H1 (cell line): ENCODE measurements around the gene RIPOR3. TPM values are rescaled to one million over a fixed set of nuclear protein-coding genes. Genes with fewer than 3 reads are reported as not detected.

Source experiments
- CTCF ChIA-PET: fragments of 300-600 bp; sonication (Branson Sonifier 250); formaldehyde crosslinking; loops from one replicate; lab custom pipeline; 2021; ENCODE audit not compliant: partially characterized antibody; lab: Charles Lee
- POLR2A ChIA-PET: fragments of 300-600 bp; sonication (Branson Sonifier 250); formaldehyde crosslinking; loops from one replicate; lab custom pipeline; 2021; ENCODE audit warnings: inconsistent platforms; ENCODE audit not compliant: partially characterized antibody; lab: Charles Lee
- DNase-seq, 2 experiments: peaks; one replicate each; pipeline versions ENCODE4 v3.0.0 to v3.0.0-alpha.2; 2010 to 2022; ENCODE audit warnings: low spot score in 2 of 2, low read depth in 1 of 2, mixed read lengths in 1 of 2
- FAIRE-seq: peaks from 2 replicates; lab custom pipeline; 2011; peaks lifted over from hg19 to GRCh38; lab: Jason Lieb, UNC
- H2AFZ ChIP-seq: 2 replicates; pipeline ENCODE4 v1.8.1; 2012; ENCODE audit warnings: low read length, inconsistent platforms
- H2AK5ac ChIP-seq: 2 replicates; pipeline ENCODE4 v1.6.1; 2013; ENCODE audit warnings: low read depth, low read length
- H2BK120ac ChIP-seq: replicated peaks from 2 replicates; pipeline ENCODE3; 2013; ENCODE audit warnings: low read depth, low read length, inconsistent platforms
- H2BK12ac ChIP-seq: 2 replicates; pipeline ENCODE4 v1.6.1; 2013; ENCODE audit warnings: low read depth, low read length
- H2BK15ac ChIP-seq: 2 replicates; pipeline ENCODE4 v1.6.1; 2013; ENCODE audit warnings: low read length
- H2BK20ac ChIP-seq: 2 replicates; pipeline ENCODE4 v1.6.1; 2013; ENCODE audit warnings: low read length
- H2BK5ac ChIP-seq: 2 replicates; pipeline ENCODE4 v1.6.1; 2013; ENCODE audit warnings: low read depth, low read length
- H3K14ac ChIP-seq: 2 replicates; pipeline ENCODE4 v1.6.1; 2013; ENCODE audit warnings: inconsistent platforms; ENCODE audit not compliant: insufficient read length
- H3K18ac ChIP-seq: 2 replicates; pipeline ENCODE4 v1.6.1; 2013; ENCODE audit warnings: low read length; ENCODE audit errors: extremely low read depth
- H3K23ac ChIP-seq: 2 replicates; pipeline ENCODE4 v1.6.1; 2013; ENCODE audit warnings: inconsistent platforms; ENCODE audit not compliant: insufficient read length
- H3K23me2 ChIP-seq: 2 replicates; pipeline ENCODE4 v1.6.1; 2013; ENCODE audit warnings: low read depth, low read length
- H3K27ac ChIP-seq: 2 replicates; pipeline ENCODE4 v1.6.1; 2011; ENCODE audit warnings: low read depth, low read length, inconsistent platforms
- H3K27me3 ChIP-seq, 4 experiments: replicated peaks in 1 of 4; 1 replicate in 1 of 4; 2 replicates in 3 of 4; pipeline versions ENCODE4 v1.6.1 to v1.8.1; 2011 to 2013; ENCODE audit warnings: low read length in 3 of 4, mild to moderate bottlenecking in 3 of 4, inconsistent platforms in 2 of 4, mixed read lengths in 2 of 4, moderate library complexity in 1 of 4; ENCODE audit not compliant: control insufficient read depth in 3 of 4, insufficient read depth in 3 of 4; ENCODE audit errors: extremely low read depth in 1 of 4
- H3K36me3 ChIP-seq, 4 experiments: 2 replicates each; pipeline versions ENCODE4 v1.6.1 to v1.8.1; 2011 to 2013; ENCODE audit warnings: mild to moderate bottlenecking in 4 of 4, low read length in 3 of 4, moderate library complexity in 2 of 4, control low read depth in 1 of 4, inconsistent platforms in 1 of 4; ENCODE audit not compliant: insufficient read depth in 4 of 4, control insufficient read depth in 2 of 4
- H3K4ac ChIP-seq: replicated peaks from 2 replicates; pipeline ENCODE3; 2013; ENCODE audit warnings: low read length, low read depth, mixed read lengths, inconsistent platforms; ENCODE audit not compliant: insufficient read length
- H3K4me1 ChIP-seq, 4 experiments: replicated peaks in 1 of 4; 1 replicate in 1 of 4; 2 replicates in 3 of 4; pipeline versions ENCODE4 v1.6.1 to v1.8.1; 2011 to 2013; ENCODE audit warnings: low read length in 3 of 4, inconsistent platforms in 2 of 4, mixed read lengths in 1 of 4; ENCODE audit not compliant: insufficient read depth in 4 of 4, control insufficient read depth in 3 of 4
- H3K4me2 ChIP-seq, 2 experiments: 2 replicates each; pipeline versions ENCODE4 v1.6.1 to v1.8.1; 2011 to 2013; ENCODE audit warnings: low read depth in 2 of 2, low read length in 2 of 2, control low read depth in 1 of 2, inconsistent platforms in 1 of 2, mild to moderate bottlenecking in 1 of 2; ENCODE audit not compliant: insufficient read depth in 1 of 2
- H3K4me3 ChIP-seq, 4 experiments: fragments of 200-600, 300-600 bp in 1 of 4; sonication (generic), shearing (Covaris generic), sonication (Bioruptor Twin) in 1 of 4; 2 replicates each; pipeline versions ENCODE4 v1.5.1 to v1.8.1; 2011 to 2016; ENCODE audit warnings: low read length in 4 of 4, low read depth in 3 of 4, control low read depth in 2 of 4, inconsistent platforms in 2 of 4, mild to moderate bottlenecking in 2 of 4, mixed read lengths in 1 of 4, moderate library complexity in 1 of 4; ENCODE audit not compliant: insufficient read depth in 2 of 4; ENCODE audit errors: extremely low read depth in 1 of 4
- H3K56ac ChIP-seq: replicated peaks from 2 replicates; pipeline ENCODE3; 2013; ENCODE audit warnings: low read depth, mild to moderate bottlenecking, mixed read lengths, low read length, inconsistent platforms; ENCODE audit not compliant: insufficient read length
- H3K79me1 ChIP-seq: 2 replicates; pipeline ENCODE4 v1.6.1; 2013; ENCODE audit warnings: low read depth, low read length, control low read depth
- H3K79me2 ChIP-seq, 2 experiments: 2 replicates each; pipeline versions ENCODE4 v1.6.1 to v1.8.1; 2012 to 2013; ENCODE audit warnings: low read length in 2 of 2, mild to moderate bottlenecking in 2 of 2, inconsistent platforms in 1 of 2; ENCODE audit not compliant: insufficient read depth in 2 of 2, control insufficient read depth in 1 of 2
- H3K9ac ChIP-seq, 4 experiments: replicated peaks in 1 of 4; 1 replicate in 1 of 4; 2 replicates in 3 of 4; pipeline versions ENCODE4 v1.6.1 to v1.8.1; 2011 to 2013; ENCODE audit warnings: low read depth in 3 of 4, low read length in 3 of 4, control low read depth in 2 of 4, mild to moderate bottlenecking in 2 of 4, moderate library complexity in 2 of 4, inconsistent platforms in 1 of 4; ENCODE audit errors: extremely low read depth in 1 of 4
- H3K9me3 ChIP-seq, 2 experiments: 2 replicates each; pipeline versions ENCODE4 v1.6.1 to v1.8.1; 2012 to 2013; ENCODE audit warnings: mild to moderate bottlenecking in 2 of 2, moderate library complexity in 2 of 2, control low read depth in 1 of 2, inconsistent platforms in 1 of 2, low read depth in 1 of 2, low read length in 1 of 2, mixed read lengths in 1 of 2; ENCODE audit not compliant: insufficient read depth in 2 of 2
- H4K20me1 ChIP-seq, 2 experiments: replicated peaks in 1 of 2; 2 replicates each; pipeline versions ENCODE3 to v1.8.1; 2011 to 2013; ENCODE audit warnings: inconsistent platforms in 2 of 2, low read length in 2 of 2, mild to moderate bottlenecking in 1 of 2; ENCODE audit not compliant: insufficient read depth in 2 of 2, control insufficient read depth in 1 of 2
- H4K5ac ChIP-seq: 2 replicates; pipeline ENCODE4 v1.6.1; 2013; ENCODE audit warnings: low read length, low read depth, mixed read lengths, inconsistent platforms; ENCODE audit not compliant: insufficient read length
- H4K8ac ChIP-seq: 2 replicates; pipeline ENCODE4 v1.8.0; 2013; ENCODE audit warnings: mild to moderate bottlenecking, moderate library complexity, low read length, inconsistent platforms; ENCODE audit not compliant: insufficient read depth; ENCODE audit errors: extremely low read depth
- H4K91ac ChIP-seq: replicated peaks from 2 replicates; pipeline ENCODE3; 2013; ENCODE audit warnings: low read length, mixed read lengths, inconsistent platforms; ENCODE audit not compliant: insufficient read length
- ATF2 ChIP-seq: IDR thresholded peaks from 2 replicates; pipeline ENCODE4 v1.6.1; 2012; ENCODE audit warnings: low read length, inconsistent platforms
- BCL11A ChIP-seq, 2 experiments: IDR thresholded peaks; one replicate each; pipeline ENCODE4 v1.6.1; 2011; ENCODE audit warnings: low read depth in 2 of 2, low read length in 2 of 2, mild to moderate bottlenecking in 2 of 2
- CREB1 ChIP-seq: IDR thresholded peaks from 2 replicates; pipeline ENCODE4 v1.6.1; 2012; ENCODE audit warnings: inconsistent platforms
- GTF2F1 ChIP-seq: IDR thresholded peaks from 2 replicates; pipeline ENCODE4 v1.6.1; 2012; ENCODE audit warnings: low read depth, low read length, improper control_type of control experiment, borderline replicate concordance
- NANOG ChIP-seq: IDR thresholded peaks from 2 replicates; pipeline ENCODE4 v1.6.1; 2011; ENCODE audit warnings: low read length, low read depth, mild to moderate bottlenecking, inconsistent platforms; ENCODE audit not compliant: insufficient read depth, poor library complexity, severe bottlenecking
- NRF1 ChIP-seq: IDR thresholded peaks from 2 replicates; pipeline ENCODE4 v1.6.1; 2011; ENCODE audit warnings: mild to moderate bottlenecking, low read depth, low read length, improper control_type of control experiment
- POLR2AphosphoS5 ChIP-seq: IDR thresholded peaks from 2 replicates; pipeline ENCODE4 v1.6.1; 2011; ENCODE audit warnings: low read depth, low read length
- POU5F1 ChIP-seq: IDR thresholded peaks from 2 replicates; pipeline ENCODE4 v1.6.1; 2011; ENCODE audit warnings: low read depth, mild to moderate bottlenecking, low read length, moderate library complexity
- RNF2 ChIP-seq: fragments of 200-900, 300-1000 bp; sonication (generic); IDR thresholded peaks from 2 replicates; pipeline ENCODE4 v1.7.1; 2016; ENCODE audit warnings: borderline replicate concordance, low read depth, mild to moderate bottlenecking, antibody characterized with exemption, low read length; ENCODE audit not compliant: poor library complexity, severe bottlenecking; ENCODE audit errors: missing control alignments
- SIRT6 ChIP-seq: IDR thresholded peaks from one replicate; pipeline ENCODE4 v1.7.1; 2012; ENCODE audit warnings: low read length, inconsistent platforms
- SP4 ChIP-seq: IDR thresholded peaks from 2 replicates; pipeline ENCODE4 v1.6.1; 2012; ENCODE audit warnings: low read length, inconsistent platforms
- TAF1 ChIP-seq: IDR thresholded peaks from 2 replicates; pipeline ENCODE4 v1.6.1; 2011; ENCODE audit warnings: mild to moderate bottlenecking, low read depth, low read length
- TBP ChIP-seq: IDR thresholded peaks from 2 replicates; pipeline ENCODE4 v1.6.1; 2011; ENCODE audit warnings: low read depth, low read length, improper control_type of control experiment
- YY1 ChIP-seq: IDR thresholded peaks from 2 replicates; pipeline ENCODE4 v1.6.1; 2011; ENCODE audit warnings: low read depth, mild to moderate bottlenecking, low read length
- WGBS, 2 experiments: shearing (Covaris generic) in 1 of 2; methylation state at CpG; one replicate each; pipeline versions ENCODE4 v1.1.6 to v1.1.7; 2013 to 2015; ENCODE audit warnings: low lambda C conversion rate in 2 of 2, mixed read lengths in 2 of 2, inconsistent platforms in 1 of 2, low coverage in 1 of 2, missing lambda C conversion rate in 1 of 2; ENCODE audit not compliant: insufficient replicate concordance in 2 of 2, insufficient coverage in 1 of 2, insufficient read length in 1 of 2; ENCODE audit errors: extremely low coverage in 1 of 2, missing lambda C conversion rate in 1 of 2; 5-methylcytosine and 5-hydroxymethylcytosine counted together
- polyA plus RNA-seq, 7 experiments: library from polyadenylated mRNA; depleted of rRNA in 3 of 7; stranded (reverse) in 5 of 7; unstranded in 2 of 7; fragments of >200 nt in 5 of 7; fragments of 200-250 nt in 2 of 7; gene quantifications; 1 replicate in 5 of 7; 2 replicates in 1 of 7; 4 replicates in 1 of 7; pipeline versions ENCODE4 v1.2.1 to v1.2.3, GENCODE V29; 2011 to 2013; ENCODE audit warnings: missing spikeins in 2 of 7, mixed read lengths in 2 of 7
- total RNA-seq: library from RNA; stranded (reverse); fragmentation: NEBNext Ultra II Directional; extraction: Animal tissue kit (Norgen Biotek cat#: 25700); gene quantifications from 2 replicates; pipeline ENCODE4 v1.2.1, GENCODE V29; 2021

RIPOR3 gene
- total and polyA plus RNA-seq, 2 of the 8 experiments (the other 6 are each of a cell fraction or from before 2014, with no cell fraction given) = 3.6 to 4.5 TPM

GRCh38 chr20:50716518-50716917, 25.2 kb upstream of the RIPOR3 start:
- no peak overlapping the region for H3K9ac ChIP-seq
- H3K56ac ChIP-seq = no peak overlapping the region
- no peak overlapping the region for H3K4ac ChIP-seq
- H3K23ac ChIP-seq = no peak overlapping the region
- no CpG with 5 or more reads among the region's 1 CpG for WGBS, 2 experiments
- no peaks in the 10 kb centered on the region for H3K9me3 ChIP-seq
- H3K14ac ChIP-seq = no peak overlapping the region
- no peak overlapping the region for H3K4me2 ChIP-seq
- H4K20me1 ChIP-seq = no peaks in the 10 kb centered on the region
- H2BK20ac ChIP-seq = no peak overlapping the region
- POLR2A ChIA-PET = no interaction called here
- no peak overlapping the region for H2AFZ ChIP-seq
- DNase-seq (no peak), FAIRE-seq (no peak)
- peaks cover 0 to 3% (median 2%) of the 10 kb centered on the region in 4 experiments; a peak in 1 of 7 replicates for H3K4me1 ChIP-seq
- no peaks in the 10 kb centered on the region for H3K79me1 ChIP-seq
- no peaks in the 10 kb centered on the region for H3K36me3 ChIP-seq
- no peak overlapping the region for H2BK120ac ChIP-seq
- H3K23me2 ChIP-seq = no peaks in the 10 kb centered on the region
- no peak overlapping the region for H3K27ac ChIP-seq
- H2BK12ac ChIP-seq = no peak overlapping the region
- H3K4me3 ChIP-seq = no peak overlapping the region
- H3K27me3 ChIP-seq = no peaks in the 10 kb centered on the region
- H4K91ac ChIP-seq = no peak overlapping the region
- H4K5ac ChIP-seq = no peak overlapping the region
- H3K18ac ChIP-seq = no peak overlapping the region
- H4K8ac ChIP-seq = no peak overlapping the region
- H3K79me2 ChIP-seq = no peaks in the 10 kb centered on the region
- no peak overlapping the region for H2BK15ac ChIP-seq
- H2AK5ac ChIP-seq = no peak overlapping the region
- CTCF ChIA-PET = interaction anchor here (0.8 to 8.9 kb wide), 7 partner anchors 9 to 90 kb away, joined by 3 to 61 read pairs (median 11); partner anchors contain the start of gene PARD6B
- no peak overlapping the region for H2BK5ac ChIP-seq
- TF ChIP-seq YY1 (no peak), SP4 (no peak), POU5F1 (no peak), TBP (no peak), SIRT6 (no peak), BCL11A (IDR thresholded peaks at IDR 0.05; ENCODE audit: low read depth in 2 of 2, low read length in 2 of 2) (no peak), RNF2 (no peak), NRF1 (no peak), TAF1 (no peak), GTF2F1 (no peak), NANOG (no peak), CREB1 (no peak), ATF2 (no peak), POLR2AphosphoS5 (no peak)
